ENCODE data around the gene MAP4. TPM values are rescaled to one million over a fixed set of nuclear protein-coding genes. Genes with fewer than 3 reads are reported as not detected.

MAP4 gene
- total RNA-seq, 4 donors from 2014 or later, result 239 to 338 (median 284) TPM

GRCh38 chr3:47961815-47962606 lies 54.2 kb downstream of the MAP4 start:
- 70% methylated on average over 5 of the region's 5 CpGs for WGBS
- intact Hi-C loops (cut with DNase I), result no loop called here
- Histone ChIP-seq H3K36me3 (no peaks in the 10 kb centered on the region), H3K27me3 (no peaks in the 10 kb centered on the region), H3K9me3 (no peaks in the 10 kb centered on the region), H3K4me1 (peaks cover 14 to 23% (median 21%) of the 10 kb centered on the region in 4 donors), H3K4me3 (no peak overlapping the region), H3K27ac (replicated peaks in 1 of 4) (no peak overlapping the region)
- DNase-seq (ENCODE audit: extremely low spot score), result no peak
- no peak for TF ChIP-seq EP300 (IDR thresholded peaks at IDR 0.05)
- TF ChIP-seq POLR2A (IDR thresholded peaks at IDR 0.05; ENCODE audit: low read depth), result no peak
- no peak for TF ChIP-seq CTCF (IDR thresholded peaks at IDR 0.05)
- TF ChIP-seq POLR2AphosphoS5 (IDR thresholded peaks at IDR 0.05), result no peak

- 100% methylated on average over 1 of the region's 1 CpG for WGBS
- H3K36me3 ChIP-seq, result no peaks in the 10 kb centered on the region
- no peak for TF ChIP-seq CTCF (IDR thresholded peaks at IDR 0.05)
- no peaks in the 10 kb centered on the region for H3K27me3 ChIP-seq
- peaks cover 17 to 23% (median 21%) of the 10 kb centered on the region in 4 donors for H3K4me1 ChIP-seq
- no peak overlapping the region for H3K27ac ChIP-seq (replicated peaks in 1 of 4)
- H3K4me3 ChIP-seq, result no peak overlapping the region
- intact Hi-C loops (cut with DNase I), result no loop called here
- no peaks in the 10 kb centered on the region for H3K9me3 ChIP-seq
- DNase-seq (ENCODE audit: extremely low spot score), result no peak
These were observed 55.2 kb downstream of the MAP4 start for GRCh38 chr3:47961036-47961435.

GRCh38 chr3:47956521-47956920 lies 59.7 kb downstream of the MAP4 start:
- 80% methylated on average over 1 of the region's 1 CpG for WGBS

GRCh38 chr3:47954567-47954966 lies 61.6 kb downstream of the MAP4 start:
- intact Hi-C loops (cut with DNase I), result no loop called here
- H3K27me3 ChIP-seq, result no peaks in the 10 kb centered on the region
- H3K27ac ChIP-seq (replicated peaks in 1 of 4), result no peak overlapping the region
- no peak for TF ChIP-seq EP300 (IDR thresholded peaks at IDR 0.05)
- no peak for TF ChIP-seq CTCF (IDR thresholded peaks at IDR 0.05)
- no peak for TF ChIP-seq POLR2A (IDR thresholded peaks at IDR 0.05; ENCODE audit: low read depth)
- TF ChIP-seq POLR2AphosphoS5 (IDR thresholded peaks at IDR 0.05), result no peak
- H3K4me1 ChIP-seq, result peaks cover 0 to 17% (median 3%) of the 10 kb centered on the region in 4 donors
- H3K4me3 ChIP-seq, result no peak overlapping the region
- H3K9me3 ChIP-seq, result no peaks in the 10 kb centered on the region
- H3K36me3 ChIP-seq, result no peaks in the 10 kb centered on the region
- 89% methylated on average over 1 of the region's 1 CpG for WGBS
- DNase-seq (ENCODE audit: extremely low spot score), result no peak

More at GRCh38 chr3:47956521-47956920, 59.7 kb downstream of the MAP4 start:
- Histone ChIP-seq H3K4me3 (no peak overlapping the region), H3K4me1 (peaks cover 1 to 20% (median 5%) of the 10 kb centered on the region in 4 donors), H3K27me3 (no peaks in the 10 kb centered on the region), H3K27ac (replicated peaks in 1 of 4) (no peak overlapping the region), H3K36me3 (no peaks in the 10 kb centered on the region), H3K9me3 (no peaks in the 10 kb centered on the region)
- TF ChIP-seq POLR2A (IDR thresholded peaks at IDR 0.05; ENCODE audit: low read depth) (no peak), POLR2AphosphoS5 (IDR thresholded peaks at IDR 0.05) (no peak), EP300 (IDR thresholded peaks at IDR 0.05) (no peak), CTCF (IDR thresholded peaks at IDR 0.05) (no peak)
- intact Hi-C loops (cut with DNase I), result no loop called here
- no peak for DNase-seq (ENCODE audit: extremely low spot score)

Data from esophagus muscularis mucosa (tissue), 4 donors.